Measurements from ENCODE around the gene RP2.

RP2 gene

GRCh38 chrX:46841346-46841745 lies 4.5 kb downstream of the RP2 start:
- DNase-seq (ENCODE audit: low read depth in 2 of 2), result no peak

DNA sequence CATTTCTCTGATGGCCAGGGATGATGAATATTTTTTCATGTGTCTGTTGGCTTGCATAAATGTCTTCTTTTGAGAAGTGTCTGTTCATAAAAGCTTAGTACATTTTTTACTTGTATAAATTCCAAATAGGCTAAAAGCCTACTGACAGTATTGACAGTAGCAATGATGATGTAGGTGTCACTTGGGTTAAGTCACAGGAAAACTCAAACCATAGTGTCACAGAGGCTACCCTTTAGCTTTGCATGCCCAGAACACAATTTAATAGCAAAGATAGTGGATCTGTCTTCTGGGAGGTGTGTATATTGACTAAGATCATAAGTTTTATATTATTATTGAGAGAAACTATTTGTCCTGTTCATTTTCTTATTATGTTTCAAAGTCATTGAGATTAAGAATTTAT lies 8.1 kb downstream of the RP2 start:
- no peak for DNase-seq (ENCODE audit: low read depth in 2 of 2)

- no peak for DNase-seq (ENCODE audit: low read depth in 2 of 2)
Observed at GRCh38 chrX:46849933-46850332, 13.1 kb downstream of the RP2 start.

DNA sequence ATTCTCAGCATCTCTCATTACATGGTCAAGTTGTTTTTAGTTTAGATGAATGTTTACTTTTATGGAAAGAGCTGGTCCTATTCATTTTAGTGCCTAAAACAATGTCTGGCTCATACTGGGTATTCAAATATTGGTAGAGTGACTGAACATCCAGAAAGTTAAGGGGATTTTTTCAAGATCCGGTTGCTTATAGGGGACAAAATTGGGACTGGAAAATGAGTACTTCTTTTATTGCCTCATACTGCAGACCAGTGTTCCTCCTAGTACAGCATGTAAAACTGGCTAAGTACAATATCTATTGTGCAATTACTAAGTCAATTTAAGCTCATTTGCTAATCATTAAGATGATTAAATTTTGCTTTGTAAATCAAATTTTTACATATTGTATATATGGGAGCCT lies 13.9 kb downstream of the RP2 start:
- DNase-seq (ENCODE audit: low read depth in 2 of 2), result no peak

DNA sequence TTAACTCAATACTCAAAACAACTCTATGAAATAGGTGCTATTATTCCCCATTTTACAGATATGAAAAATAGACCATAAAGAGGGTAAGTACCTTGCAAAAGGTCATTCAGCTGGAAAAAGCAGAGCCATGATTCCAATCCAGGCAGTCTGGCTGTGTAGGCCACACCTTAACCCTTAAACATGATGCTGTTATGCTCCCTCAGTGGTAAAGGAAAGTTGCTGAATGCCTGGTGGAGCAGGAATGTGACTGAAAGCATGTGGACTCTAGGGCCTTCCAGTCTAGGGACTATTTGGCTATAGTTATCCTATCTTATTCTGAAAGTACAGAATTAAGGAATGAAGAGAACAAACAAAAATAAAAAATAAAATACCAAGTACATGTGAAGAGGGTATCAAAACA lies 19.6 kb downstream of the RP2 start:
- DNase-seq (ENCODE audit: low read depth in 2 of 2), result no peak

- DNase-seq (ENCODE audit: low read depth in 2 of 2), result no peak
Observed at GRCh38 chrX:46860557-46860956, 23.7 kb downstream of the RP2 start.

- no peak for DNase-seq (ENCODE audit: low read depth in 2 of 2)
Observed at GRCh38 chrX:46863072-46863471, 26.2 kb downstream of the RP2 start.

DNA sequence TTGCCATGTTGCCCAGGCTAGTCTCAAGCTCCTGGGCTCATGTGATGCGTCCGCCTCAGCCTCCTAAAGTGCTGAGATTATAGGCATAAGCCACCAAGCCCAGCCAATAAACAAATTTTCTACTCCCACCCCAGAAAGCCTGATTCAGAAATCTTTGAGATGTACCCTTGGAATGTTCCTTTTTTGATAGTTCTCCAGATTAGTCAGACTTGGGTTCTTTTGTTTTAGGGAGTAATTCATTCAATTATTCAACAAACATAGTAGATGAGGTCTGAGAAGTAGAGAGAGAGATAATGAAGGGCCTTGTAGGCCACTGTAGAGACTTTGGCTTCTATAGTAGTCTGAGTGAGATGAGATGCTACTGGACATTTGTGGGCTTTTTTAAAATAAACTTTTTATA lies 27.8 kb downstream of the RP2 start:
- DNase-seq (ENCODE audit: low read depth in 2 of 2), result no peak

- no peak for DNase-seq (ENCODE audit: low read depth in 2 of 2)
Observed at GRCh38 chrX:46865281-46865680, 28.4 kb downstream of the RP2 start.

DNA sequence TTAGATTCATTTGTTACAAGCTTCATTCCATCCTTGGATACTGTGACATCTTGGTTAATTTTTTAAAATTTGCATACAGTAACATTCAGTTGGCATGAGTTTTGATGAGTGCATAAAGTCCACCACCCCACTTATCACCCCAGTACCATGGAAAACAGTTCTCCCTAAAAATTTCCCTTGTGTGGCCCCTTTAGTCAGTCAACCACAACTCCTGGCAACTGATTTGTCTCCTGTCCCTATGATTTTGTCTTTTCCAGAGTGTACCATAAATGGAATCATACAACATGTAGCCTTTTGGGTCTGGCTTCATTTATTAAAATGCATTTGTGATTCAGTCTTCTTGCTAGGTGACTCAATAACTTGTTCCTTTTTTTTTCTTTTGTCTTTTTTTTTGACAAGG lies 29.9 kb downstream of the RP2 start:
- DNase-seq (ENCODE audit: low read depth in 2 of 2), result no peak

DNA sequence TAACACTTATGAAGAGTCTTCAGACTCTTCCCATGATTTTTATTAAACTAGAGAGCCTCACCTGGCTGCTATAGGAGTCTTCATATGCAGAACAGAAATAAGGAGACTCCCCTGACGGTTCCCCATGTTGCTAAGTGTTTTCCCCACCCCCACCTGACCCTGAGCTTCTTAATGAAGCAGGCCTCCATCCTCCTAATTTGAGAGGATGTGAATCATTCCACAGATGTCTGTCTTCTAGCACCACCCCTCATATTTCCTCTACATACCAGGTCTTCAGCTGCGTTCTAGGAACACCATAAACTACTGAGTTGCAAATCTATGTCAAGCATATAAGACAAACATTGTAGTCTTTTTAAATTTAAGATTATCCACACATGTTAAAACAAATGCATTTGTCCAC lies 36.9 kb downstream of the RP2 start:
- DNase-seq (ENCODE audit: low read depth in 2 of 2), result no peak

- DNase-seq (ENCODE audit: low read depth in 2 of 2), result no peak
Observed at GRCh38 chrX:46876901-46877300, 40.1 kb downstream of the RP2 start.

- no peak for DNase-seq (ENCODE audit: low read depth in 2 of 2)
Observed at GRCh38 chrX:46882266-46882665, 45.4 kb downstream of the RP2 start.

GRCh38 chrX:46884799-46885198 lies 48.0 kb downstream of the RP2 start:
- DNase-seq (ENCODE audit: low read depth in 2 of 2), result no peak

- DNase-seq (ENCODE audit: low read depth in 2 of 2), result no peak
Observed at GRCh38 chrX:46898207-46898606, 61.4 kb downstream of the RP2 start.

DNA sequence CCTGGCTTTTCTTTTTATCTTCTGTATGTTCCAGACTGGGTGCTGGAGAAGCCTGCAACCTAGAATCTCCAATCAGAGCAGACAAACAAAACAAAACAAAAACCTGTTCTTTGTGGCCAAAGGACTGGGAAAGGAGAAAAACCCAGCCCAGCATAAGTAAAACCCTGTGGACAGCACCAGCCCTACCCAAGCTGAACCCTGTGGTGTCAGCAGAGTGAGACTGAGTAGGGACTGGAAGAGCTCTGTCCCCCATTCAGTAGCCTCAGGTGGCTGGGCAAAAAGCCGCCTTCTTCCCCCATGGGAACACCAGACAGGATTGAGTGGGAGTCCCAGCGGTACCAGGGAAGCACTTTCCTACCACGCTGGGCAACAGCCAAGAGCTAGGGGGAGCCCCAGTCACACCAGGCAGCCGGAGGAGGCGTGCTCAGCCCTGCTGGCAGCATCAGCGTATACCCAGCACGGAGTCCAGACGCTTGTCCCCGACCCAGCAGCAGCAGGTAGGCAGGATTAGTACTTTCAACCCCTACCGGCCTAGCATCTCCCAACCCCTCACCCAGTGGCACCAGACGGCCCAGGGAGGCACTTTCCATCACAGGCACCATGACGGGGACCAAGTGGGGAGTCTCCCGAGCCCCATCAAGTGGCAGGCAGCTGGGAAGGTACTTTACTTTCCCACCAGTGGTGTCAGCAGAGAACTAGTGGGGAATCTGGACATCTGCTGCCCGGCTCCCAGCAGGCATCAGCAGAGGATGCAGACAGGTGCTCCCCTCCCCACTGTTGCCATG lies 66.8 kb downstream of the RP2 start:
- peak in 1 of 2 donors; percentile 32 for DNase-seq (ENCODE audit: low read depth in 2 of 2)

DNA sequence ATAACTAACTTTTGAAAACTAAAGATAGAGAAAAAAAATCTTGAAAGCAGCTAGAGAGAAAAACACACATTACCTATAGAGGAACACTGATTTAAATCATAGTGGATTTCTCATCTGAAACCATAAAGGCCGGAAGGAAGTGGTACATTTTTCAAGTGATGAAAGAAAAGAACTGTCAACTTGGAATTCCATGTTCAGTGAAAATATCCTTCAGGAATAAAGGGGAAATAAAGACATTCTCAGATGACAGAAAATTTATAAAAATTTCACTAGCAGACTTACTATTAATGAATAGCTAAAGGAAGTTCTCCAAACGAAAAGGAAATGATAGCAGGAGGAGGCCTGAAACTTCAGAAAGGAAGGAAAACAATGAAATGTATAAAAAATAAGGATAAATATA lies 67.8 kb downstream of the RP2 start:
- DNase-seq (ENCODE audit: low read depth in 2 of 2), result no peak

- no peak for DNase-seq (ENCODE audit: low read depth in 2 of 2)
Observed at GRCh38 chrX:46910415-46910814, 73.6 kb downstream of the RP2 start.

- DNase-seq (ENCODE audit: low read depth in 2 of 2), result no peak
Observed at GRCh38 chrX:46912098-46912602, 75.3 kb downstream of the RP2 start, which contains the start of gene JADE3. Gene JADE3, plus strand, starts transcription at chrX:46912421. Its CDS starts 72,474 bp downstream, at chrX:46984895.

- DNase-seq (ENCODE audit: low read depth in 2 of 2), result no peak
Observed at GRCh38 chrX:46912603-46913491, 76.0 kb downstream of the RP2 start.

GRCh38 chrX:46913667-46914066 lies 76.8 kb downstream of the RP2 start:
- DNase-seq (ENCODE audit: low read depth in 2 of 2), result no peak

- DNase-seq (ENCODE audit: low read depth in 2 of 2), result no peak
Observed at GRCh38 chrX:46916273-46916672, 79.4 kb downstream of the RP2 start.

GRCh38 chrX:46917622-46918021 lies 80.8 kb downstream of the RP2 start:
- no peak for DNase-seq (ENCODE audit: low read depth in 2 of 2)

Data from stimulated activated CD8-positive, alpha-beta memory T cell treated with anti-CD3 and anti-CD28 coated beads, Interleukin-15, amount 100 ng/mL, for 48 hours (primary cell).